GOT3 (cell line): ENCODE results near the gene GLUL.
A peak's percentile ranks its signal among the peaks of the same experiment; 100 is the strongest.

Experiments
- DNase-seq: peaks from one replicate; lab custom pipeline; 2025; ENCODE audit warnings: mixed read lengths; lab: John Stamatoyannopoulos, UW

The GLUL gene

GRCh38 chr1:182391362-182392049 is at the start of gene GLUL:
Gene GLUL (minus strand): TSS chr1:182391790. CDS start chr1:182388737, 3,053 bp downstream.
- DNase-seq: peak; percentile 77

GRCh38 chr1:182438326-182438725 is 46.7 kb upstream of the GLUL start:
- no peak for DNase-seq

GRCh38 chr1:182433580-182433979 is 42.0 kb upstream of the GLUL start:
- DNase-seq: no peak

GRCh38 chr1:182431278-182431677 is 39.7 kb upstream of the GLUL start:
- DNase-seq: no peak

GRCh38 chr1:182430263-182431068 is 38.9 kb upstream of the GLUL start:
- DNase-seq: no peak

GRCh38 chr1:182428043-182428442 is 36.5 kb upstream of the GLUL start:
- DNase-seq: no peak

- DNase-seq: no peak
Observed at GRCh38 chr1:182426442-182427430, 35.1 kb upstream of the GLUL start.

- DNase-seq: no peak
Observed at GRCh38 chr1:182415789-182416188, 24.2 kb upstream of the GLUL start.

- DNase-seq: no peak
Observed at GRCh38 chr1:182413969-182414368, 22.4 kb upstream of the GLUL start.

GRCh38 chr1:182413486-182413885 is 21.9 kb upstream of the GLUL start:
- no peak for DNase-seq

- no peak for DNase-seq
Observed at GRCh38 chr1:182410620-182411273, 19.2 kb upstream of the GLUL start.

GRCh38 chr1:182410138-182410537 is 18.5 kb upstream of the GLUL start:
- no peak for DNase-seq

- DNase-seq: no peak
Observed at GRCh38 chr1:182408435-182409075, 17.0 kb upstream of the GLUL start.

- no peak for DNase-seq
Observed at GRCh38 chr1:182407724-182408123, 16.1 kb upstream of the GLUL start.

GRCh38 chr1:182406012-182406411 is 14.4 kb upstream of the GLUL start:
- DNase-seq: no peak

- DNase-seq: no peak
Observed at GRCh38 chr1:182405578-182405977, 14.0 kb upstream of the GLUL start.

- no peak for DNase-seq
Observed at GRCh38 chr1:182404781-182405180, 13.2 kb upstream of the GLUL start.

GRCh38 chr1:182400567-182400966 is 9.0 kb upstream of the GLUL start, which contains the start of gene TEDDM1:
Gene TEDDM1 (minus strand): TSS chr1:182400667. CDS start chr1:182400485, 182 bp downstream.
- DNase-seq: no peak

- no peak for DNase-seq
Observed at GRCh38 chr1:182397653-182398393, 6.2 kb upstream of the GLUL start.

GRCh38 chr1:182395906-182396305 is 4.3 kb upstream of the GLUL start:
- DNase-seq: no peak
